GM18502 (cell line): ENCODE results near the gene SKA1.
"Not testable (repeated sequence)": the region's sequence is repeated elsewhere in the genome, so short reads cannot be mapped to it uniquely, and the experiment has no call there.

Experiments
- ATAC-seq: cut with Tn5 transposase; IDR thresholded peaks from one replicate; pipeline ENCODE4 v1.9.1; 2021; ENCODE audit warnings: mild to moderate bottlenecking; ENCODE audit not compliant: unreplicated experiment, poor library complexity

Gene SKA1

GRCh38 chr18:50427896-50428295, 53.0 kb downstream of the SKA1 start:
- ATAC-seq, result no peak

GRCh38 chr18:50428531-50429206, 53.8 kb downstream of the SKA1 start:
- ATAC-seq, result no peak

- ATAC-seq, result no peak
Observed at GRCh38 chr18:50429207-50429948, 54.5 kb downstream of the SKA1 start.

GRCh38 chr18:50432915-50433314, 58.1 kb downstream of the SKA1 start:
- no peak for ATAC-seq

- ATAC-seq, result not testable (repeated sequence)
Observed at GRCh38 chr18:50436742-50437141, 61.9 kb downstream of the SKA1 start.

- no peak for ATAC-seq
Observed at GRCh38 chr18:50439460-50440015, 64.7 kb downstream of the SKA1 start.

- no peak for ATAC-seq
Observed at GRCh38 chr18:50441016-50441415, 66.2 kb downstream of the SKA1 start.

GRCh38 chr18:50441501-50441900, 66.7 kb downstream of the SKA1 start:
- ATAC-seq, result no peak
